ENCODE data around the gene FRS3.

The FRS3 gene

GRCh38 chr6:41790045-41790444, 10.3 kb upstream of the FRS3 start:
- no peak for DNase-seq (ENCODE audit: low read depth)

GRCh38 chr6:41789390-41789724, 9.7 kb upstream of the FRS3 start:
- DNase-seq (ENCODE audit: low read depth), result no peak

GRCh38 chr6:41787219-41787917, 7.7 kb upstream of the FRS3 start, which contains the start of gene TOMM6:
Gene TOMM6, plus strand, starts transcription at chr6:41787694. Its CDS starts 4 bp downstream, at chr6:41787698.
- DNase-seq (ENCODE audit: low read depth), result peak; percentile 93

GRCh38 chr6:41786451-41787218, 6.9 kb upstream of the FRS3 start:
- DNase-seq (ENCODE audit: low read depth), result peak; percentile 75

- no peak for DNase-seq (ENCODE audit: low read depth)
These were observed 6.2 kb upstream of the FRS3 start for GRCh38 chr6:41785689-41786450.

GRCh38 chr6:41785254-41785653, 5.6 kb upstream of the FRS3 start:
- no peak for DNase-seq (ENCODE audit: low read depth)

GRCh38 chr6:41784581-41785171, 5.0 kb upstream of the FRS3 start:
- no peak for DNase-seq (ENCODE audit: low read depth)

- no peak for DNase-seq (ENCODE audit: low read depth)
These were observed 3.5 kb upstream of the FRS3 start for GRCh38 chr6:41783106-41783780.

GRCh38 chr6:41781366-41781730, 1.6 kb upstream of the FRS3 start:
- no peak for DNase-seq (ENCODE audit: low read depth)

- no peak for DNase-seq (ENCODE audit: low read depth)
These were observed 1.1 kb upstream of the FRS3 start, which contains the start of gene PRICKLE4 for GRCh38 chr6:41780551-41781365. Gene PRICKLE4, plus strand, starts transcription at chr6:41780782. Its CDS starts 2,692 bp downstream, at chr6:41783474.

GRCh38 chr6:41779336-41779735, 364 bp downstream of the FRS3 start:
- DNase-seq (ENCODE audit: low read depth), result no peak

GRCh38 chr6:41778895-41779294, 805 bp downstream of the FRS3 start:
- no peak for DNase-seq (ENCODE audit: low read depth)

GRCh38 chr6:41777551-41778285, 2.0 kb downstream of the FRS3 start:
- no peak for DNase-seq (ENCODE audit: low read depth)

- no peak for DNase-seq (ENCODE audit: low read depth)
These were observed 4.3 kb downstream of the FRS3 start for GRCh38 chr6:41775293-41775882.

- no peak for DNase-seq (ENCODE audit: low read depth)
These were observed 4.9 kb downstream of the FRS3 start for GRCh38 chr6:41774841-41775240.

- DNase-seq (ENCODE audit: low read depth), result no peak
These were observed 8.4 kb downstream of the FRS3 start for GRCh38 chr6:41771058-41771983.

GRCh38 chr6:41770381-41771057, 9.2 kb downstream of the FRS3 start:
- no peak for DNase-seq (ENCODE audit: low read depth)

GRCh38 chr6:41769376-41769775, 10.3 kb downstream of the FRS3 start:
- DNase-seq (ENCODE audit: low read depth), result no peak

Data from fibroblast of gingiva (primary cell).